ENCODE results near the gene KRT82.
A peak's percentile ranks its signal among the peaks of the same experiment; 100 is the strongest.
"Not testable (repeated sequence)": the region's sequence is repeated elsewhere in the genome, so short reads cannot be mapped to it uniquely, and the experiment has no call there.

KRT82 gene

DNA sequence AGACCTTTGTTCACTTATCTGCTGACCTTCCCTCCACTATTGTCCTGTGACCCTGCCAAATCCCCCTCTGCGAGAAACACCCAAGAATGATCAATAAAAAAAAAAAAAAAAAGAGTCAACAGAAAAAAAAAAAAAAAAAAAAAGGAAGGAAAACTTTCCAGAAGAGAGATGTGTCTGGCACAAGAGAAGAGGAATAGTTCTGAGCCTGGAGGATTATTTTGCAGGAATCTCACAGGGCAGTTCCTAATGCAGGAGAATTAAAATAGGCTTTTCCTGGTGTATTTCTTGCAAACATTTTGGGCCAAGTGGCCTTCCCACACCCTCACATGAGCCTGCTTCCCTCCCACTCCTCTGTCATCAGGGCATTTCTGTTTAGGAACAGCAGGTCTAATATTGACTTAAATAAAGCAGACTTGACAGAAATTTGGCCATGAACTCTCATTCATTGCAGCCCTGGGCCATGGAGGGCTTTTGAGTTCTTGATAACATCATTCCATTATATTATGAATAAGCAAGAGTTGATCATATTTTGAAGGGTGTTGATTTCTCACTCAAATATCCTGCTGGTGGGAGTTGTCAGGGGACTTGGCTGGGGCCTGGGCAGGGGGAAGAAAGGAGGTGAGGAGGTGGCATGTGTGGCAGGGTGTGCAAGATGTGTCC, 4.6 kb upstream of the KRT82 start:
- DNase-seq (ENCODE audit: low read depth), result not testable (repeated sequence)

DNA sequence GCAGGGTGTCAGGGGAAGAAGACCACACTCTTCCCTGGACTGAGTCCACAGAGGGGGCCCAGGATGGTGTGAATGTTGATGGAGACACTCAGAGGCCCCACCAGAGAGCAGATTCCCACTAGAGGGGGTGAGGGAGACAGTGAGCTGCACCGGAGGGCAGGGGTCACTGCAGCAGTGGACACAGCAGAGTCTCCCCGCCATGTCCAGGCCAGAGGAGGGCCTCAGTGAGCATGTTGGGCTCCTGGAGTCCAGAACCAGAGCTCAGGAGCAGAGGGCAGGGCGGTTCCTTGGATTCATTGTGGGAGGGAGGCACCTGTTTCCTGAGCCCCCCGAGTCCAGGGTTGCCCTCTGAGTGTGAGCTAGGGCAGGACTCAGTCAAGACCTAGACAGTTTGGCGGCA, 1.8 kb upstream of the KRT82 start:
- DNase-seq (ENCODE audit: low read depth), result no peak

DNA sequence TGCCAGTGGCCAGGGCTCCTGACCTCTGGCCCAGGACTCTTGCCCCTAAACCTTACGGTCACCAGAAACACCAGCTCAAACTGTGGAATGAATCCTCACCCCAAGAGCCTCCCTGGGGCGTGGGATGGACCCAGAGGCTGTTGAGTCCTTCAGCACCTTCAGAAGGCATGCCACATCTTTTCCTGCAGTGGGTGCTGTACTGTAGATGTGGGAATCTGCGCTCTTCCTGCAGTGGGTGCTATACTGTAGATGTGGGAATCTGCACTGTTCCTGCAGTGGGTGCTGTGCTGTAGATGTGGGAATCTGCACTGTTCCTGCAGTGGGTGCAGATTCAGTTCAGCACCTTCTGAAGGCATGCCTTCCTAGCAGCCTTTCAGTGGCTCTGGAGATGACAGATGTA, 1.2 kb downstream of the KRT82 start:
- DNase-seq (ENCODE audit: low read depth), result no peak

DNA sequence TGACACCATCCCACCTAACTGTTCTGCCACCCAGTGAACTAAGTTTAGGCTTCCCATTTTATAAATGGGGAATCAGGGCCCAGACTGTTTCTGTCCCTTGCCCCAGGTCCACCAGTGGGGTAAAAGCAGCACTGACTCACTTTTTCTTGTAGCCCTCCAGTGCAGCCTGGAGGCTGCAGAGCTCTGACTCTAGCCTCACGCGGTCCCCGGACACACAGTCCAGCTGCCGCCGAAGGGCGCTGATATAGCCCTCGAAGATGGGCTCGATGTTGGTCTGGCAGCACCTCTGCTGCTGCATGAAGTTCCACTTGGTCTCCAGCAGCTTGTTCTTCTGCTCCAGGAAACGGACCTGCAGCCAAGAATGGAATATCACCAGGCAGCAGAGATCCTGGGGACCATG, 2.6 kb downstream of the KRT82 start:
- DNase-seq (ENCODE audit: low read depth), result no peak

DNA sequence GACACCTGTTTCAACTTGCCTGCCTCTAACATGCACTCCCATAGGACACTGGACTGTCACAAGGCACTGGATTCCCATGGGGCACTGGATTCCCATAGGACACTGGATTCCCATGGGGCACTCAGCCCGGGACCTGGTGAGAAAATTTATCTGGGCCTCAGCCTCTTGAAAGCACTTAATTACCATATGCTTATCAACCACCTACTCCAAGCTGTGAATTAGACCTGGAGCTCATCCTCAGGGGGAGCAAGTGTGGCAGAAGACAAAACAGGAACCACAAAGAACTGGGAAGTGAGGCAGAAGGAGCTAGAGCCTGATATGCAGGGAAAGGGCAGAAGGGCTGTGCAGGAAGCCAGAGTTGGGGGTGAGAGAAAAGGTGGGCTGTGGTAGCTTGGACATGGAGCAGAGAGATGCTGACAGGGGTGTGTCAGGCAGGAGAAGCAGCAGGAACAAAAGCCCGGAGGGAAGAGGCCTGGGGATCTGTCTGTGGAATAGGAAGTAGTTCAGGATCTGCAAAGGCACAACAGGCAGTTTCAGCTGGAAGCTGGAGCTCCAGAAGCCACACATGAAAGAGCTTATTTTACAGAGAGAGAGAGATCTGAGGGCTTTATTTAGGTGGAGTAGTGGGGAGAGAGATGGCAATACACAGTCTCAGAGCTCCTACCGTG, 3.1 kb downstream of the KRT82 start:
- DNase-seq (ENCODE audit: low read depth), result no peak

DNA sequence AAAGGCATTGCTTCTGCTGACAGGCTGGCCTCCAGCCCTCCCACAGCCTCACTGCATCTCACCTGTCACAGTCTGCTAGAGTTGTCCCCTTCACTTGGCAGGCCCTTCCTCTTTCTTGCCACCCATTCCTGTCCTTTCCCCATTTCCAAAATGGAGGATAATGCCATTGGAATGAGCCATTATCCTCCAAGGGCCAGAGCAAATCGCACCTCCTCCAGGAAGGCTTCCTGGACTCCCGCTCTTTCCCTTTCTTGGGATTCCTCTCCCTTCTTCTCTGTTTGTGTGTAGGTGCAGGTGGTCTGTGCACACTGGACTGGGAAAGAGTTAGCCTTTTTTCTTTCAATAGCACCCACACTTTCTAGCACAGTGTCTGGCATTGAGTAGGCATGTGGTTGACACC, 3.8 kb downstream of the KRT82 start:
- no peak for DNase-seq (ENCODE audit: low read depth)

DNA sequence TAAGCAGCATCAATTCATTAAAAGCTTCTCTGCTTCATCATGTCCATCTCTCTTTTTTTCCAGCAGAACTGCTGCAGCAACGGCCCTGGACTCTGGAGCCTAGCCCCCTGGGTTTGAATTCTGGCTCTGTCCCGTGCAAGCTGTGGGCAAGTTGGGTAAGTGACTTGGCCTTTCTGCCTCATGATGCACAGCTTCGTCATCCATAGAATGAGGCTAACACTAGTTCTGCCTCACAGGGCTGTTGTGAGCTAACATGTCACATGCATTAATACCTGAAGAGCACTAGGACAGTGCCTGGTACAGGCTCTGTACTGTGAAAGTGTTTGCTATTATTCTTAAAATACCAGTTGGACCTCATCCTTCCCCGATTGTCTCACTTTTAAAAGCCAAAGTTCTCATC, 4.2 kb downstream of the KRT82 start:
- no peak for DNase-seq (ENCODE audit: low read depth)

DNA sequence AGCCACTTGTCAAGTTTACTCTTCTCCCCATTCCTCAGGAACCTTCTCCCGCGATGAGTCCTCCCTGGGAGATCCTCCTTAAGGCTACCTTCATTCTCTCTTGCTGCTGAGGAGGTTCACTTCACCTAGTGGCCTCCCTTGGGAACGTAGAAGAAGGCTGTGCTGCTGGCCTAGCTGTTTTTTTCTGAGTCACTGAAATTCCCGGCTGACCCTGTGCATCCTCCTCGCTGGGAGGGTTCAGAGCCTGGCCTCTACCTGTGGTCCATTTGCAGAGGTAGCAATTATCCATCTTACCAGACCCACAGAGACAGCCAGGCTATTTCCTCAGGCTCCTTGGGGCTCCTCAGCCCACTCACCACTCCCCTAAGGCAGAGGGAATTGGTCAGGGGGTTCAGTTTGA, 4.6 kb downstream of the KRT82 start:
- no peak for DNase-seq (ENCODE audit: low read depth)

DNA sequence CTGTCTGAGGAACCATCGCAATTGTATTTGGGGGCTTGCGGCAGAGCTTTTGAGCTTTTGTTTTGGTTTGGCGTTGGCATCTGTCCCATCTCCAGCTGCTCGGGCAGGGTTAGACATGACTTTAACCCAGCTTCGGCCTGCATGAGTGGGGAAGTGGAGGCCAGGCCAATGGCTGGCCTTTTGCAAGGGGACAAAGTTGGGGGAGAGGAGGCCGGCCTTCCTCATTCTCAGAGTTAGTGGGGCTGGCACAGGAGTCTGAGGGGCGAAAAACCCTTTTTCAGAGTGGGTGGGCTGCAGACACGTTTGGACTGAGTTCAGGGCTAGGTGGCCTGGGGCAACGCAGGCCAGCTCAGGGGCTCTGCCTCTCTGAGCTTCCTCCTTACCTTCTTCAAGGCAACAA, 5.2 kb downstream of the KRT82 start:
- DNase-seq (ENCODE audit: low read depth), result no peak

DNA sequence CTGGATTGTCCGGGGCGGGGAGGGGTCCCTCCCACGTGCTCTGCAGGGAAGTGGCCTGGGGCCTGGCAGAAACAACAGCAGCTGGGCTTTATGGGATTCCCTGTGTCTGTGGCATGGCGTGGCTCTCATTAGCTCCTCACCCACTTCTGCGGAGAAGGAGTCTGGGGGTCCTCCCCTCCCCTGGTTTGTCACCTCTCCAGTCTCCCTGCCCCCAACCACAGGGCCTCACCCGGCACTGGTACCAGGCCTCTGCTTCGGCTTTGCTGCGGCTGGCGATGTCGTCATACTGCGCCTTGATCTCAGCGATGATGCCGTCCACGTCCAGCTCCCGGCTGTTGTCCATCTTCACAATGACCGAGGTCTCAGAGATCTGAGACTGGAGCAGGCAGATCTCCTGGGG, 6.4 kb downstream of the KRT82 start:
- no peak for DNase-seq (ENCODE audit: low read depth)

DNA sequence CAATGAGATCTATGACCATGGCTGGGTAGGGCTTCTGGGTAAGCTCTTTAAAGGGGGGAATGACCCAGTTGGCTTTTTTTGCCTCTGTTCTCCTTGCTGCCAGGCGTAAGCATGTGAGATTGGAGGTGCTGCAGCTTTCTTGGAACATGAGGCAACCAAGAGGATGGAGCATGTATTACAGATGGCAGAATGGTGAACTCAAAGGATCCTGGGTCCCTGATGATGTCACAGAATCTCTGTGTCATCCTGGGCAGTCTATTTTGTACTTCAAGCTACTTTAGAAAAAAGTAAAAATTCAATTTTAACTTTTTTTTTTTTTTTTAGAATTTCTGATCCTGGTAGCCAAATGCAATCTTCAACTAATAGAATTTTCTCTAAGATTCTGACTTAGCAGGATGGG, 8.0 kb downstream of the KRT82 start:
- DNase-seq (ENCODE audit: low read depth), result no peak

DNA sequence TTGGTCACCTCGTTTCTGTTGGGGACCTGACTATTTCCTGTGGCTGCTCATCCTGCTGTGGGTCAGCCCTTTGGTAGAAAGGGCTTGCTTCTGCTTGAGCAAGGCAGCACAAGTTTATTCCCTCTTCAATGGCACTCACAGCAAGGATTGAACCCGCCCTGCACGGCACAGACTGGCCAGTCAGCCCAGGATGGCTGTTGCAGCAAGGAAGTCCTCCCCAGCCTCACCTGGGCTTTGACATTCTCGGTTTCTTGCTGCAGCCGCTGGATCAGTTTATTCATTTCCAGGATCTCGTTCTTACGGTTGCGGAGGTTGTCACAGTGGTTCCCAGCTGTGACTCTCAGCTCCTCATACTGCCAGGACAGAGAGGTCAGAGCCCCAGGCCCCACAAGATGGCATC, 9.5 kb downstream of the KRT82 start:
- DNase-seq (ENCODE audit: low read depth), result no peak

DNA sequence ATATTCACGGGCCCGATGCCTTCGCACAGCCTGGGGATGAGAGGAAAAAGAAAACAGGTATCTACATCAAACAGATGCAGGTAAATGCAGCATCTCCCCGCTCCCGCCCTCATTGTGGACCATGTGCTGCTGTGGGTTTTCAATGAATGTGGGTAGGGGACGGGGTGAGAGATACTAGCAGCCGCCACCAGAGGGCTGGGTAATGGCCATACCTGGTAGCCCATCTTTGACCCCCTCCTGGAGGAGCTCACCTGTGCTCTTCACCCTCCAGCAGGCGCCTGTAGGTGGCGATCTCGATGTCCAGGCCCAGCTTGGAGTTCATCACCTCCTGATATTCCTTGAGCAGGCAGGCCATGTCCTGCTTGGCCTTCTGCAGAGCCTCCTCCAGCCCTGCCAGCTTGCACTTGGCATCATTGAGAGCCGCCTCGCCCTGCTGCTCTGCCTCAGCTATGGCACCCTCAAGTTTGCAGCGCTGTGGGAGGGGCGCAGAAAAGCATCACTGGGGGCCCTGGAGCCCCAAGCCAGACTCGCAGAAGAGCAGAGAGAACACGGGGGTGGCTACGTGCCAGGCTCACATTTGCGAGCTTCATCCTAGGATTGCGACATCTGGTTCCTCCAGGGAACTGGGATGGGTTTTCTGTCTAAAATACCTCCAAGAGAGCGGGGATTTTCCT, 10.2 kb downstream of the KRT82 start:
- DNase-seq (ENCODE audit: low read depth), result peak; percentile 45

DNA sequence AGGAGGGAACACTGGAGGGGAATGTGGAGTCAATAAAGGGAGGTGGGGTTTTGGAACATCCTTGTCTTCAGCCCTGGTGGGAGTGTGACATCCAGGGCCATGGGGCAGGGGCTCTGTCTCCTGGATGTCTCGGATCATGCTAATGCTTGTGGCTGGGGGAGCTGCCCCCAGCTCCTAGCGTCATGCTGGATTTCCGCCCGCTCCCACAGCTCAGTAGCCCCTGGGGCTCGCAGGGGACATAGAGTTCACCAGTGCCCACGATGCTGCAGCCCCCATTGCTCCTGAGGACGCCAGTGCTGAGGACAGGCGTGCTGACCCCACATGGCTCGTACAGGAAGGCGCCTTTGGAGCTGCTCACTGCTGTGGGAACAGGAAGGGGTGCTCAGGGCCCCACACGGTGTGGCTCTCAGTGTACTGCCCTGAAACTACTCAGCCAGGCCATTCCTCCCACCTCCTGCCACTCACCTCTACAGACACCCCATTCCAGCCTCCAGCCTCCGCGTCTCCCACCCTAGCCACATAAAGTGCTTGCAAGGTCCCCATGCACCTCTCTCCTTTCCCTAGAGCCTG, 11.2 kb downstream of the KRT82 start:
- no peak for DNase-seq (ENCODE audit: low read depth)

DNA sequence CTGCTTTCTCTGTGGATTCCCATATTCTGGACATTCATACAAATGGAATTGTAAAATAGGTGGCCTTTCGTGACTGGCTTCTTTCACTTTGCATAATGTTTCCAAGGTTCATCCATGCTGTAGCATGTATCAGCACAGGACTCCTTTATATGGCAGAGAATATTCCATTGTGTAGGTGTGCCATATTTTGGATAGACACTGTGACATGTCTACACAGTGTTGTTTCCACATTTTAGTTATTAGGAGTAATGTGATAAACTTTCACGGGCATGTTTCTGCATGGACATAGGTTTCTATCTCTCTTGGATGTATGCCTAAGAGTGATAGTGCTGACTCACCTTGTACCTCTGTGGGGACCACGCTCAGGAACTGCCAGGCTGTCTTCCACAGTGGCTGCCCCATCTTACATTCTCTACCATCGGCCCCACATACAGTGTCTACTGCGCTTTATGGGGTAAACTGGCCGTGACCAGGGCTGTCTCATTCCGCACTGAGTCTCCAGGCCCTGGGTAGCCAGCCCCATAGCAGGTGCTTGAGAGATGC, 13.6 kb downstream of the KRT82 start:
- DNase-seq (ENCODE audit: low read depth), result no peak

DNA sequence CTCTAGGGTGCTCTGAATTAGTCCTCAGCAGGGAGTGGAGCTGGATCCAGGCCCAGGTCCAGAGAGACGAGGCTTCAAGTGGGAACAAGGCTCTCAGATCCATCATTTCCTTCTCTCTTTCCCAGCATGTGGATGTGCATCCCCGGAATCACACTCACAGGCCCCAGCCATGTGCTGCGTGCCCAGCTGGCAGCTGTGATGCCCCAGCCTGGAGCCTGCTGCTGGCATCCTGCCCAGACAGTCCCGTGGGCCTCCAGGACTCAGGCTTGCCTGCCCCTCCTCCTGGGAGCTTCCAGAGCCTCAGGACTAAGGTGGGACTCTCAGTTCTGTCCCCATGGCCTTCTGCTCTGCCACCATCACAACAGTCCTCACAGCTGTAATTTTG, 14.5 kb downstream of the KRT82 start:
- DNase-seq (ENCODE audit: low read depth), result no peak

DNA sequence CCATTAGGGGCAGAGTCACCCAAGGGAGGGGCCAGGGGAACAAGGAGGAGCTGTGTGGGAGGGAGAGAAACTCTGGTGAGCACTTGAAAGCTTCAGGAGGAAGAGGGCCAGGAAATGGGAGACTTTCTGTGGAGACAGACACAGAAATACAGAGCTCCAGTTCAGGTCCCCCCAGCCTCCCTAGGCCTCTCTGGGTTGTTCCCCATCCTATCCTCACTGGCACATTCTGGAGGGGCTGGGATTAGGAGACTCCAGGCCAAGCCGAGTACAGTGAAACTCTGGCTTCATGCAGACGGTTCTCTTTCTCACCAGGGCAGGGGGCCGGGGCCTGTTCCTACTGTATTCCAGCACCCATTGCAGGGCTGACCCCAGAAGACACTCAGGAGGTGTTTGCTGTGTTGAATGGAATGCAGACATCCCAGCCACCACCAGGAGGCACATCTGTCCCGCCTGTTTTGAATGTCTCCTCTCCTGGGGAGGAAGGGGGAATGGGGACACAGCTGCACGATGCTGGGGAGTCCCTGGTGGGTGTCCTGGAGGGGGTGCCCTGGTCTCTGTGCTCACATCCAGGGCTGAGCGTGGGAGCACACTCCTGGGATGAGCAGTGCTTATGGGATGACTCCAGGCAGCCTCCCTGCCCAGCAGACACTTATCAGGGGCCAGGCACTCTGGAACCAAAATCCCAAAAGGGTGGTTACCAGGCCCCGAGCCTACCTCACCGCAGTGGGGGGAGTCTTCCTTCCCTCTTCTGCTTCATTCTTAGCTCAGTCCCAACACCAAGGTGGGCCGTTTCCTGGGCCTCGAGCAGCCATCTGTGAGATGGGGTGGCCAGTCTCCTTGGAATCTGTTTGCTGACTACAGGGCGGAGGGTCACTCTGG, 15.2 kb downstream of the KRT82 start:
- DNase-seq (ENCODE audit: low read depth), result peak; percentile 7

DNA sequence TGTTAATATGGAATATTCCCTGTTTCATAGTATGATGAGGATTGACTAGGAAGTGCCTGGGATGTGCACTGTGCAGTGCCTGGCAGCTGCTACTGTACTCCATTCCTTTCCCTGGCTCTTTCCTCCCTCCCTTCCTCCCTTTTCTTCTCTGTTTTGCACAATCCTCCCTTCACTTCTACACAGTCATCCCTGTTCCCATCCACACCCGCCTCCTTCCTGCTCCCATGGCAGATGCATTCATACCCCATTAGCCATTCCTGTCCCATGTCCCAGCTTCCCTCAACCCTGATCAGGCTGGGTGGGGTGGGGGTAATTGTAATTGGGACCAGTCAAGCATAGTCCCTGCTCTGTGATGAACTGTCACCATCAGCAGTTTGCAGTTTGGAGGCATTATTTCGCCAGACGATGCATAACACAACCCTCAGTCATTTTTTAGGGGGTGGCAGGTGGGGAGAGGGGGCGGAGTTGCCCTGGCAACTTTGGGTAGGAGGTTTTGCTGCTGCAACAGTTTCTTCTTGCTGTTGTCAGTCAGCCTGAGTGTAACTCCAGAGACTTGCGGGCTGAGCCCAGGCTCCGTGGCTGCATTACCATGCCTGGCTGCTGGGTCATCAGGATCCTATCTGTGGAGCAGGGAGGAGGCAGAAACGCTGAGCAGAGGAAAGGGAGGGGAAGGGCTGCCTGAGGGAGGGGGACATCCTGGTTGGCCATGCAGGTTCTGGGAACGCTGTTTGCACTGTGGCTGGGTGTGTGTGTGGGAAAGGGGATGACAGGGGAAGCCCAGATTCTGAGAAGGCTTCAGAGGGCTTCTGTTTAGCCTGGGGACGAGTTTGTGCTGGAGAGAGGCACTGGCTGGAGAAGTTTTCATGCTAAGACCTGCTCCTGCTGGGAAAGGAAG, 16.6 kb downstream of the KRT82 start:
- peak; percentile 71 for DNase-seq (ENCODE audit: low read depth)

DNA sequence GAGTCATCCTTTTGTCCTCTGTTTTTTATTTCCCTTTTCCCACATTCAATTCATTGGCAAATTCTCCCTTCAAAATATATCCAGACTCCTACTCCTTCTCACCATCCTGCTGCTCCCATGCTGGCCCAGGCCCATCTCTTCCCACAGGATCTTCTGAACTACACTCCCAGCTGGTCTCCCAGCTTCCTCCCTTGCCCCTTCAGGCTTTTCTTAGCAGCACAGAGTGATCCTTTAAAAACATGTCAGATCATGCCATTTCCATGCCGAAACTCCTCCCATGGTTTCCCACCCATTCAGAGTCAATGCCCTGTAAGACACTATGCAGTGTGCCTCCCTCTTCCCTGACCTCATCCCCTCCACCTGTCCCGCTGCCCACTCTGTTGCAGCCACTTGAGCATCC, 18.3 kb downstream of the KRT82 start:
- DNase-seq (ENCODE audit: low read depth), result no peak

DNA sequence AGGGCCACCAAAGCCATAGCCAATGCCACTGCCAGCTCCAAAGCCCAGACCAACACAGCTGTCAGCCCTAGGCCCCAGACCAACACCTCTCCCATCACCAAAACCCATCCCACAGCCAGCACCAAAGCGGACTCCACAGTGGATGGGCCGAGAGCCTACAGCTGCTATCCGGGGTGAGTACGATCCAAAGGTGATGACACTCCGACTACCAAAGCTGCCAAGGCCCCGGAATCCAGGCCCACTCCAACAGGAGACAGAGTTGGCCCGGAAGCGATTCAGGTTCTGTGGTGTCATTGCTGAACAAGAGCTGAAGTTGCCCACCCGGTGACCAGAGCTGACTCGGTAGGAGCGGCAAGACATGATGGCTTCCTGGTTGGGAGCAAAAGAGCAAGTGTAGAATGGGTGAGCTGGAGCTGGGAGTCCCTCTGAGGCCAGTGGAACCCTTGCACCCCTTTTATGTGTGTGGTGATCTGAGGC, 20.9 kb downstream of the KRT82 start, which contains the start of gene KRT84:
KRT84 (minus strand) TSS at position 427 of the 477 bp plus-strand sequence; CDS start at position 360, 67 bp downstream.
- DNase-seq (ENCODE audit: low read depth), result no peak

DNA sequence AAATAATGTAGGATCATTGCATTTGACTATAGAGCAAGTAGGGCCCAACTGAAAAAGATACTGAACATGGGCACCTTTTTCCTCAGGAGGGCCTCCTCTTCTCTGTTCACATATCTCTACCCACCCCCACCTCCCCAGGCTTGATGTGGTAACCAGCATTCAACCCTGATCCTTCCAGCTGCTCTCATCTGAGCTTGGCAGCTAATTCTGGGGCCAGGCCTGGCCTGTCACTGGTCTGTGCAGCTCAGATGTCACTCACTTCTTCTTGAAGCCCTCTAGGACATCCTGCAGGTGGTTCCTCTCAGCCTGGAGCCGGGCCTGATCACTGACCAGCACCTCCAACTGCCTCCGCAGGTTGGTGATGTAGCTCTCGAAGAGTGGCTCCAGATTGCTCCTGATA, 22.8 kb downstream of the KRT82 start:
- DNase-seq (ENCODE audit: low read depth), result no peak
